OCI-LY3 (cell line): ENCODE data around the gene CFAP74.

Source experiments
- H2AFZ ChIP-seq: fragments of 200-600, 300-600 bp; shearing (Covaris generic); 2 replicates; pipeline ENCODE4 v1.6.0; 2014; ENCODE audit warnings: antibody characterized with exemption, low read depth, low read length
- H3K27ac ChIP-seq: fragments of 200-600, 300-600 bp; sonication (generic); 2 replicates; pipeline ENCODE4 v1.5.1; 2014; ENCODE audit warnings: mild to moderate bottlenecking, low read length, moderate library complexity, mixed read lengths
- H3K27me3 ChIP-seq: fragments of 200-600, 300-600 bp; sonication (generic); 2 replicates; pipeline ENCODE4 v1.6.1; 2014; ENCODE audit warnings: low read depth, low read length, mixed read lengths
- H3K36me3 ChIP-seq: fragments of 200-600, 300-600 bp; sonication (generic); replicated peaks from 2 replicates; pipeline ENCODE3; 2014; ENCODE audit warnings: low read depth, low read length, mixed read lengths
- H3K4me1 ChIP-seq: fragments of 300-600, 200-600 bp; sonication (generic); 2 replicates; pipeline ENCODE4 v1.6.1; 2014; ENCODE audit warnings: low read length, mixed read lengths
- H3K4me2 ChIP-seq: fragments of 200-600, 300-600 bp; sonication (generic); 2 replicates; pipeline ENCODE4 v1.6.1; 2014; ENCODE audit warnings: low read length, mixed read lengths
- H3K4me3 ChIP-seq: fragments of 300-600, 200-600 bp; sonication (generic); 2 replicates; pipeline ENCODE4 v1.5.1; 2014; ENCODE audit warnings: antibody characterized with exemption, mild to moderate bottlenecking, low read length, moderate library complexity
- H3K79me2 ChIP-seq: fragments of 300-600, 200-600 bp; shearing (Covaris generic); 2 replicates; pipeline ENCODE4 v1.6.1; 2014; ENCODE audit warnings: mild to moderate bottlenecking, low read length, mixed read lengths
- H3K9ac ChIP-seq: fragments of 300-600, 200-600 bp; shearing (Covaris generic); 2 replicates; pipeline ENCODE4 v1.6.0; 2014; ENCODE audit warnings: mild to moderate bottlenecking, low read length, moderate library complexity
- H3K9me3 ChIP-seq: fragments of 200-600, 300-600 bp; shearing (Covaris generic); 2 replicates; pipeline ENCODE4 v1.6.1; 2014; ENCODE audit warnings: low read length, mixed read lengths; ENCODE audit not compliant: insufficient read depth
- H4K20me1 ChIP-seq: fragments of 200-600, 300-600 bp; sonication (generic); 2 replicates; pipeline ENCODE4 v1.6.1; 2016; ENCODE audit warnings: low read length, mixed read lengths; ENCODE audit not compliant: insufficient read depth
- CTCF ChIP-seq: fragments of 200-600, 300-600 bp; sonication (generic); IDR thresholded peaks from 2 replicates; pipeline ENCODE4 v1.5.1; 2014; ENCODE audit warnings: antibody characterized with exemption, low read length, low read depth
- EZH2phosphoT487 ChIP-seq: fragments of 200-600 bp; shearing (Covaris generic); IDR thresholded peaks from 2 replicates; pipeline ENCODE4 v1.6.1; 2018; ENCODE audit warnings: antibody characterized with exemption, mixed run types, low read depth

Gene CFAP74

GRCh38 chr1:2037314-2037979, 33.9 kb upstream of the CFAP74 start:
- no peaks in the 10 kb centered on the region for H4K20me1 ChIP-seq
- TF ChIP-seq EZH2phosphoT487 (no peak), CTCF (no peak)
- H3K79me2 ChIP-seq, result no peaks in the 10 kb centered on the region
- H3K27ac ChIP-seq, result no peak overlapping the region
- H3K36me3 ChIP-seq, result no peaks in the 10 kb centered on the region
- no peak overlapping the region for H3K4me2 ChIP-seq
- no peak overlapping the region for H2AFZ ChIP-seq
- H3K4me1 ChIP-seq, result peaks cover 5% of the 10 kb centered on the region; the same call in 1 of the 2 replicates
- no peak overlapping the region for H3K4me3 ChIP-seq
- no peaks in the 10 kb centered on the region for H3K9me3 ChIP-seq
- H3K9ac ChIP-seq, result no peak overlapping the region
- peaks cover 6% of the 10 kb centered on the region; the same call in 1 of the 2 replicates for H3K27me3 ChIP-seq

- no peak overlapping the region for H3K4me3 ChIP-seq
- no peak for TF ChIP-seq CTCF
- TF ChIP-seq EZH2phosphoT487, result no peak
- no peak overlapping the region for H3K27ac ChIP-seq
- H3K4me2 ChIP-seq, result no peak overlapping the region
- no peak overlapping the region for H3K9ac ChIP-seq
- no peaks in the 10 kb centered on the region for H3K79me2 ChIP-seq
- H3K27me3 ChIP-seq, result peaks cover 14% of the 10 kb centered on the region; the same call in 1 of the 2 replicates
- no peak overlapping the region for H2AFZ ChIP-seq
- peaks cover 5% of the 10 kb centered on the region; the same call in 1 of the 2 replicates for H3K4me1 ChIP-seq
- no peaks in the 10 kb centered on the region for H4K20me1 ChIP-seq
- H3K9me3 ChIP-seq, result no peaks in the 10 kb centered on the region
- H3K36me3 ChIP-seq, result no peaks in the 10 kb centered on the region
Observed at GRCh38 chr1:2036287-2036686, 32.7 kb upstream of the CFAP74 start.

- no peak for TF ChIP-seq CTCF
- no peak for TF ChIP-seq EZH2phosphoT487
- no peak overlapping the region for H3K27ac ChIP-seq
- peaks cover 14% of the 10 kb centered on the region; the same call in 1 of the 2 replicates for H3K27me3 ChIP-seq
- no peak overlapping the region for H3K9ac ChIP-seq
- H3K4me1 ChIP-seq, result no peaks in the 10 kb centered on the region
- no peaks in the 10 kb centered on the region for H4K20me1 ChIP-seq
- no peaks in the 10 kb centered on the region for H3K36me3 ChIP-seq
- H3K4me3 ChIP-seq, result no peak overlapping the region
- H2AFZ ChIP-seq, result no peak overlapping the region
- no peaks in the 10 kb centered on the region for H3K9me3 ChIP-seq
- no peak overlapping the region for H3K4me2 ChIP-seq
- no peaks in the 10 kb centered on the region for H3K79me2 ChIP-seq
Observed at GRCh38 chr1:2033165-2033564, 29.6 kb upstream of the CFAP74 start.

GRCh38 chr1:2032737-2033136, 29.2 kb upstream of the CFAP74 start:
- H3K4me3 ChIP-seq, result no peak overlapping the region
- no peaks in the 10 kb centered on the region for H3K79me2 ChIP-seq
- no peaks in the 10 kb centered on the region for H3K4me1 ChIP-seq
- no peak overlapping the region for H3K9ac ChIP-seq
- peaks cover 14% of the 10 kb centered on the region; the same call in 1 of the 2 replicates for H3K27me3 ChIP-seq
- H3K27ac ChIP-seq, result no peak overlapping the region
- no peak for TF ChIP-seq CTCF
- TF ChIP-seq EZH2phosphoT487, result no peak
- H4K20me1 ChIP-seq, result no peaks in the 10 kb centered on the region
- no peak overlapping the region for H3K4me2 ChIP-seq
- no peaks in the 10 kb centered on the region for H3K9me3 ChIP-seq
- H3K36me3 ChIP-seq, result no peaks in the 10 kb centered on the region
- H2AFZ ChIP-seq, result no peak overlapping the region
